Measurements from ENCODE around the gene RCOR3.
"Not testable (repeated sequence)": the region's sequence is repeated elsewhere in the genome, so short reads cannot be mapped to it uniquely, and the experiment has no call there.

GRCh38 chr1:211352055-211352454 lies 92.9 kb downstream of the RCOR3 start:
- not testable (repeated sequence) for TF ChIP-seq EZH2phosphoT487 (IDR thresholded peaks at IDR 0.05; ENCODE audit: insufficient read depth, low read depth); EZH2 (IDR thresholded peaks at IDR 0.05; ENCODE audit: insufficient read depth, poor library complexity, severe bottlenecking)
